Fibroblast of lung (primary cell): ENCODE results near the gene SNRPA. TPM values are rescaled to one million over a fixed set of nuclear protein-coding genes. Genes with fewer than 3 reads are reported as not detected.
"Not testable (repeated sequence)": the region's sequence is repeated elsewhere in the genome, so short reads cannot be mapped to it uniquely, and the experiment has no call there.

Experiments
- DNase-seq, 2 donors: peaks; one replicate each; pipeline versions ENCODE4 v3.0.0 to v3.0.0-alpha.2; 2010; ENCODE audit warnings: low read depth in 2 of 2
- H2AFZ ChIP-seq: 2 replicates; pipeline ENCODE4 v1.5.1; 2012; ENCODE audit warnings: low read length, control low read depth, inconsistent platforms
- H3K27ac ChIP-seq: 2 replicates; pipeline ENCODE4 v1.5.1; 2011; ENCODE audit warnings: low read length, control low read depth; ENCODE audit not compliant: insufficient read depth
- H3K27me3 ChIP-seq: 2 replicates; pipeline ENCODE4 v1.5.1; 2011; ENCODE audit warnings: mild to moderate bottlenecking, low read length; ENCODE audit not compliant: control insufficient read depth, insufficient read depth
- H3K36me3 ChIP-seq: 2 replicates; pipeline ENCODE4 v1.5.1; 2011; ENCODE audit warnings: low read length; ENCODE audit not compliant: control insufficient read depth, insufficient read depth
- H3K4me1 ChIP-seq: 2 replicates; pipeline ENCODE4 v1.5.1; 2011; ENCODE audit warnings: low read length; ENCODE audit not compliant: control insufficient read depth, insufficient read depth; ENCODE audit errors: extremely low read depth
- H3K4me2 ChIP-seq: 2 replicates; pipeline ENCODE4 v1.5.1; 2011; ENCODE audit warnings: low read length, control low read depth; ENCODE audit not compliant: insufficient read depth; ENCODE audit errors: extremely low read depth
- H3K4me3 ChIP-seq, 4 experiments: fragments of 200-600 bp in 1 of 4; sonication (generic) in 1 of 4; replicated peaks in 1 of 4; 2 replicates each; pipeline ENCODE4 v1.5.1; 2011 to 2016; ENCODE audit warnings: low read length in 4 of 4, low read depth in 3 of 4, mild to moderate bottlenecking in 3 of 4, control low read depth in 2 of 4, inconsistent platforms in 1 of 4, mixed read lengths in 1 of 4; ENCODE audit not compliant: insufficient read depth in 1 of 4; ENCODE audit errors: control extremely low read depth in 1 of 4
- H3K79me2 ChIP-seq: 2 replicates; pipeline ENCODE4 v1.5.1; 2012; ENCODE audit warnings: mild to moderate bottlenecking, low read length, inconsistent platforms; ENCODE audit not compliant: control insufficient read depth, insufficient read depth
- H3K9ac ChIP-seq: 2 replicates; pipeline ENCODE4 v1.5.1; 2011; ENCODE audit warnings: mild to moderate bottlenecking, low read length, control low read depth; ENCODE audit not compliant: insufficient read depth
- H3K9me3 ChIP-seq: 2 replicates; pipeline ENCODE4 v1.5.1; 2012; ENCODE audit warnings: low read depth, low read length; ENCODE audit not compliant: control insufficient read depth, insufficient read depth
- H4K20me1 ChIP-seq: 2 replicates; pipeline ENCODE4 v1.5.1; 2011; ENCODE audit warnings: low read length; ENCODE audit not compliant: control insufficient read depth, insufficient read depth; ENCODE audit errors: extremely low read depth
- EZH2 ChIP-seq: IDR thresholded peaks from 2 replicates; pipeline ENCODE4 v1.5.1; 2012; ENCODE audit warnings: low read length, control low read depth, mild to moderate bottlenecking; ENCODE audit errors: missing control alignments
- polyA plus RNA-seq, 2 donors: library from polyadenylated mRNA; depleted of rRNA in 1 of 2; stranded (reverse) in 1 of 2; unstranded in 1 of 2; fragments of >200 nt; gene quantifications; 2 replicates each; pipeline ENCODE4 v1.2.1, GENCODE V29; 2011 to 2012; ENCODE audit warnings: missing spikeins in 1 of 2
- total RNA-seq: library from RNA; depleted of rRNA; stranded (reverse); fragments of >200 nt; gene quantifications from 2 replicates; pipeline ENCODE4 v1.2.1, GENCODE V29; 2014
- TF ChIP-seq, protein P1 (sequence below), 2 donors: IDR thresholded peaks in 1 of 2; conservative IDR thresholded peaks in 1 of 2; 1 replicate in 1 of 2; 2 replicates in 1 of 2; pipeline ENCODE4 v1.5.1; 2011 to 2012; ENCODE audit warnings: low read length in 2 of 2, control low read depth in 1 of 2, inconsistent platforms in 1 of 2, low read depth in 1 of 2, mild to moderate bottlenecking in 1 of 2

The SNRPA gene
- total and polyA plus RNA-seq, 2 donors (not counting 1 experiment from before 2014, with no cell fraction given): 41.9 to 74.4 TPM

GRCh38 chr19:40780582-40780981 lies 29.6 kb downstream of the SNRPA start:
- H3K36me3 ChIP-seq: peaks cover 1% of the 10 kb centered on the region
- no peaks in the 10 kb centered on the region for H3K9me3 ChIP-seq
- H4K20me1 ChIP-seq: no peaks in the 10 kb centered on the region
- H2AFZ ChIP-seq: no peak overlapping the region
- no peak overlapping the region for H3K4me2 ChIP-seq
- no peaks in the 10 kb centered on the region for H3K27me3 ChIP-seq
- no peak for DNase-seq
- no peaks in the 10 kb centered on the region for H3K79me2 ChIP-seq
- TF ChIP-seq, protein P1, sequence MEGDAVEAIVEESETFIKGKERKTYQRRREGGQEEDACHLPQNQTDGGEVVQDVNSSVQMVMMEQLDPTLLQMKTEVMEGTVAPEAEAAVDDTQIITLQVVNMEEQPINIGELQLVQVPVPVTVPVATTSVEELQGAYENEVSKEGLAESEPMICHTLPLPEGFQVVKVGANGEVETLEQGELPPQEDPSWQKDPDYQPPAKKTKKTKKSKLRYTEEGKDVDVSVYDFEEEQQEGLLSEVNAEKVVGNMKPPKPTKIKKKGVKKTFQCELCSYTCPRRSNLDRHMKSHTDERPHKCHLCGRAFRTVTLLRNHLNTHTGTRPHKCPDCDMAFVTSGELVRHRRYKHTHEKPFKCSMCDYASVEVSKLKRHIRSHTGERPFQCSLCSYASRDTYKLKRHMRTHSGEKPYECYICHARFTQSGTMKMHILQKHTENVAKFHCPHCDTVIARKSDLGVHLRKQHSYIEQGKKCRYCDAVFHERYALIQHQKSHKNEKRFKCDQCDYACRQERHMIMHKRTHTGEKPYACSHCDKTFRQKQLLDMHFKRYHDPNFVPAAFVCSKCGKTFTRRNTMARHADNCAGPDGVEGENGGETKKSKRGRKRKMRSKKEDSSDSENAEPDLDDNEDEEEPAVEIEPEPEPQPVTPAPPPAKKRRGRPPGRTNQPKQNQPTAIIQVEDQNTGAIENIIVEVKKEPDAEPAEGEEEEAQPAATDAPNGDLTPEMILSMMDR (conservative IDR thresholded peaks at IDR 0.05 in 1 of 2, IDR thresholded peaks at IDR 0.05 in 1 of 2; ENCODE audit: low read depth in 1 of 2, low read length in 2 of 2): no peak
- TF ChIP-seq EZH2: no peak
- H3K27ac ChIP-seq: no peak overlapping the region
- no peak overlapping the region for H3K4me3 ChIP-seq
- no peak overlapping the region for H3K9ac ChIP-seq
- peaks cover 11% of the 10 kb centered on the region for H3K4me1 ChIP-seq

DNA sequence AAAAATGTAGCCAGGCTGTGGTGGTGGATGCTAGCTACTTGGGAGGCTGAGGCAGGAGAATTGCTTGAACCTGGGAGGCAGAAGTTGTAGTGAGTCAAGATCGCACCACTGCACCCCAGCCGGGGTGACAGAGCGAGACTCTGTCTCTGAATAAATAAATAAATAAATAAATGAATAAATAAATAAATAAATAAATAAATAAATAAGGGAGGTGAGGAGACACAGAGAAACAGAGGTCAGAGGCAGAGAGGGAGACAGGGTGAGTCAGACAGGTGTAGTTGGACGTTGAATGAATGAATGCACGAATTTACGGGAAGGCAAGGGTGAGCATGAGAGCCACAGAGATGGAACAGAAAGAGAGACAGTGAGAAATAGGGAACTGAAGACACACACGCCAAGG lies 30.1 kb downstream of the SNRPA start:
- Histone ChIP-seq H3K4me2 (no peak overlapping the region), H4K20me1 (no peaks in the 10 kb centered on the region), H3K27ac (no peak overlapping the region), H3K9me3 (no peaks in the 10 kb centered on the region), H3K79me2 (no peaks in the 10 kb centered on the region), H3K4me1 (peaks cover 11% of the 10 kb centered on the region), H3K36me3 (peaks cover 1% of the 10 kb centered on the region), H3K27me3 (no peaks in the 10 kb centered on the region), H3K4me3 (no peak overlapping the region), H2AFZ (no peak overlapping the region), H3K9ac (no peak overlapping the region)
- TF ChIP-seq, protein P1 (conservative IDR thresholded peaks at IDR 0.05 in 1 of 2, IDR thresholded peaks at IDR 0.05 in 1 of 2; ENCODE audit: low read depth in 1 of 2, low read length in 2 of 2): no peak
- TF ChIP-seq EZH2: no peak
- no peak for DNase-seq

- H3K27me3 ChIP-seq: no peaks in the 10 kb centered on the region
- no peak overlapping the region for H2AFZ ChIP-seq
- H3K27ac ChIP-seq: no peak overlapping the region
- no peaks in the 10 kb centered on the region for H3K9me3 ChIP-seq
- H3K4me1 ChIP-seq: peaks cover 5% of the 10 kb centered on the region
- H3K4me2 ChIP-seq: no peak overlapping the region
- no peaks in the 10 kb centered on the region for H4K20me1 ChIP-seq
- no peaks in the 10 kb centered on the region for H3K79me2 ChIP-seq
- no peak for DNase-seq
- no peak for TF ChIP-seq EZH2
- TF ChIP-seq, protein P1 (conservative IDR thresholded peaks at IDR 0.05 in 1 of 2, IDR thresholded peaks at IDR 0.05 in 1 of 2; ENCODE audit: low read depth in 1 of 2, low read length in 2 of 2): no peak
- peaks cover 3% of the 10 kb centered on the region for H3K36me3 ChIP-seq
- H3K4me3 ChIP-seq: no peak overlapping the region
- H3K9ac ChIP-seq: no peak overlapping the region
Observed at GRCh38 chr19:40783711-40784110, 32.7 kb downstream of the SNRPA start.

- H2AFZ ChIP-seq, H3K4me3 ChIP-seq, H3K9me3 ChIP-seq, H3K79me2 ChIP-seq, H3K4me2 ChIP-seq, H4K20me1 ChIP-seq, DNase-seq, H3K27me3 ChIP-seq, H3K4me1 ChIP-seq, H3K27ac ChIP-seq, H3K36me3 ChIP-seq, H3K9ac ChIP-seq: not testable (repeated sequence)
Observed at GRCh38 chr19:40784146-40784545, 33.1 kb downstream of the SNRPA start.
